ENCODE measurements around the gene SPA17. TPM values are rescaled to one million over a fixed set of nuclear protein-coding genes. Genes with fewer than 3 reads are reported as not detected.

The SPA17 gene
- total and polyA plus RNA-seq, 2 of the 4 experiments (the other 2 are of a cell fraction), result 9.9 to 10.6 TPM

GRCh38 chr11:124699547-124699946 is 25.8 kb downstream of the SPA17 start:
- peaks cover 6% of the 10 kb centered on the region for H3K27me3 ChIP-seq (ENCODE audit: control insufficient read depth, insufficient read depth, low read length)
- no TSS peak for BruUV-seq (replicated peaks)
- no peak overlapping the region for H3K23ac ChIP-seq (ENCODE audit: low read depth, low read length)
- H3K79me1 ChIP-seq (ENCODE audit: low read depth in 1 of 2, low read length in 2 of 2), result no peaks in the 10 kb centered on the region
- no peak overlapping the region for H3K9ac ChIP-seq (ENCODE audit: low read depth, low read length)
- H3K36me3 ChIP-seq (ENCODE audit: control insufficient read depth, insufficient read depth, low read length), result no peaks in the 10 kb centered on the region
- H3K27ac ChIP-seq (ENCODE audit: insufficient read depth, low read length), result no peak overlapping the region
- H2BK20ac ChIP-seq (ENCODE audit: low read depth, low read length), result no peak overlapping the region
- no peaks in the 10 kb centered on the region for H4K20me1 ChIP-seq (ENCODE audit: insufficient read depth, low read length)
- H3K9me3 ChIP-seq (ENCODE audit: control insufficient read depth, insufficient read depth, low read length), result peaks cover 3% of the 10 kb centered on the region; the same call in 1 of the 2 replicates
- POLR2A ChIA-PET (ENCODE audit: unreplicated experiment), result no interaction called here
- CTCF ChIA-PET, result no interaction called here
- H2AFZ ChIP-seq (replicated peaks; ENCODE audit: low read length, poor library complexity), result no peak overlapping the region
- no peak overlapping the region for H2AK5ac ChIP-seq (ENCODE audit: low read depth, low read length)
- H2BK120ac ChIP-seq (ENCODE audit: low read depth, low read length), result no peak overlapping the region
- no CpG with 5 or more reads among the region's 1 CpG for WGBS, 2 experiments (ENCODE audit: extremely low coverage in 2 of 2, insufficient read length in 1 of 2)
- dilution Hi-C loops (cut with HindIII; ENCODE audit: low sequenced_read_pairs, unreplicated experiment) (no loop called here), in situ Hi-C loops (cut with MboI; ENCODE audit: low sequenced_read_pairs) (no loop called here), intact Hi-C loops (cut with micrococcal nuclease) (no loop called here)
- H3K4me2 ChIP-seq (ENCODE audit: low read depth, low read length), result no peak overlapping the region
- H3K56ac ChIP-seq (ENCODE audit: extremely low read depth, insufficient read depth, low read length), result no peak overlapping the region
- no peak overlapping the region for H3K4ac ChIP-seq (ENCODE audit: low read depth, low read length)
- no peak overlapping the region for H2AK9ac ChIP-seq (replicated peaks; ENCODE audit: low read depth, low read length, poor library complexity)
- no peak overlapping the region for H2BK15ac ChIP-seq (ENCODE audit: low read depth, low read length)
- H3K4me1 ChIP-seq (ENCODE audit: control insufficient read depth, insufficient read depth, low read length), result no peaks in the 10 kb centered on the region
- no peak for DNase-seq
- no peaks in the 10 kb centered on the region for H3K9me1 ChIP-seq (ENCODE audit: insufficient read depth, low read length)
- H3K4me3 ChIP-seq (ENCODE audit: insufficient read depth, low read depth, low read length), result no peak overlapping the region
- H3K14ac ChIP-seq (replicated peaks; ENCODE audit: low read depth, low read length), result no peak overlapping the region
- no peak overlapping the region for H4K8ac ChIP-seq (ENCODE audit: low read depth in 2 of 2, low read length in 2 of 2)
- no peak for ATAC-seq (ENCODE audit: low read depth)
- no peak for TF ChIP-seq ELK1 (IDR thresholded peaks at IDR 0.05; ENCODE audit: borderline replicate concordance, low read depth, low read length)
- TF ChIP-seq CHD1 (IDR thresholded peaks at IDR 0.05; ENCODE audit: low read depth, low read length), result no peak
- no peak overlapping the region for H4K5ac ChIP-seq (ENCODE audit: low read depth, low read length)
- H3K18ac ChIP-seq (ENCODE audit: low read depth, low read length), result no peak overlapping the region
- no peak overlapping the region for H4K91ac ChIP-seq (ENCODE audit: insufficient read depth, low read depth, low read length)
- no peak overlapping the region for H2BK5ac ChIP-seq (ENCODE audit: low read depth, low read length, poor library complexity, severe bottlenecking)
